ENCODE results near the gene HSD17B2.

DNA sequence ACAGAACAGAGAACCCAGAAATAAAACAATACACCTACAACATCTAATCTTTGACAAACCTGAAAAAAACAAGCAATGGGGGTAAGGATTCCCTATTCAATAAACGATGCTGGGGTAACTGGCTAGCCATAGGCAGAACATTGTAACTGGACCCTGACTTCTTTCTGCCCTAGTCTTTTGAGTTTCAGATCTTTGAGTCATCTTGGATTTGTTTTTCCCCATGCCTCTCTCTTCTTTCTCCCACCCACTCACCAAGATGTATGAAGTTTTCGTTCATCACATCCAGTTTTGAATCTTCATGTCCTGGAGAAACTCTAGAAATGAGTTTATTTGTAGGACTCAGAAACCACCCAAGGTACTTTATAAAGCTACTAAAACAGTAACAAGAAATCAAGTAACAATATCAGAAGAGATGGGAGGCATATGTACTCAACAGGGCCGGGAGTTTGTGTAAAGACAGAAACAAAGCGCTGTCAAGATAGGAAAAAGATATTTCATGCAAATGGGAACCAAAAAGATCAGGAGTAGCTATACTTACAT is 39.0 kb downstream of the HSD17B2 start:
- TF ChIP-seq, protein P1, sequence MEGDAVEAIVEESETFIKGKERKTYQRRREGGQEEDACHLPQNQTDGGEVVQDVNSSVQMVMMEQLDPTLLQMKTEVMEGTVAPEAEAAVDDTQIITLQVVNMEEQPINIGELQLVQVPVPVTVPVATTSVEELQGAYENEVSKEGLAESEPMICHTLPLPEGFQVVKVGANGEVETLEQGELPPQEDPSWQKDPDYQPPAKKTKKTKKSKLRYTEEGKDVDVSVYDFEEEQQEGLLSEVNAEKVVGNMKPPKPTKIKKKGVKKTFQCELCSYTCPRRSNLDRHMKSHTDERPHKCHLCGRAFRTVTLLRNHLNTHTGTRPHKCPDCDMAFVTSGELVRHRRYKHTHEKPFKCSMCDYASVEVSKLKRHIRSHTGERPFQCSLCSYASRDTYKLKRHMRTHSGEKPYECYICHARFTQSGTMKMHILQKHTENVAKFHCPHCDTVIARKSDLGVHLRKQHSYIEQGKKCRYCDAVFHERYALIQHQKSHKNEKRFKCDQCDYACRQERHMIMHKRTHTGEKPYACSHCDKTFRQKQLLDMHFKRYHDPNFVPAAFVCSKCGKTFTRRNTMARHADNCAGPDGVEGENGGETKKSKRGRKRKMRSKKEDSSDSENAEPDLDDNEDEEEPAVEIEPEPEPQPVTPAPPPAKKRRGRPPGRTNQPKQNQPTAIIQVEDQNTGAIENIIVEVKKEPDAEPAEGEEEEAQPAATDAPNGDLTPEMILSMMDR (conservative IDR thresholded peaks at IDR 0.05 in 1 of 2, IDR thresholded peaks at IDR 0.05 in 1 of 2; ENCODE audit: low read depth in 1 of 2, low read length in 2 of 2): no peak
- TF ChIP-seq EZH2 (IDR thresholded peaks at IDR 0.05; ENCODE audit: low read length, missing control alignments): no peak
